GM12872 (cell line): ENCODE measurements around the gene SLC22A17.

Experiments
- CTCF ChIP-seq: IDR thresholded peaks from 3 replicates; pipeline ENCODE4 v1.5.1; 2011; ENCODE audit warnings: low read depth, mild to moderate bottlenecking, low read length, moderate library complexity; ENCODE audit not compliant: insufficient read depth

Gene SLC22A17

GRCh38 chr14:23364164-23365035 lies 11.7 kb upstream of the SLC22A17 start:
- TF ChIP-seq CTCF, result no peak

GRCh38 chr14:23362200-23362599 lies 9.5 kb upstream of the SLC22A17 start:
- no peak for TF ChIP-seq CTCF

- no peak for TF ChIP-seq CTCF
Measured at GRCh38 chr14:23361763-23362162, 9.1 kb upstream of the SLC22A17 start.

GRCh38 chr14:23361320-23361719 lies 8.6 kb upstream of the SLC22A17 start:
- TF ChIP-seq CTCF, result no peak

GRCh38 chr14:23360496-23360895 lies 7.8 kb upstream of the SLC22A17 start:
- TF ChIP-seq CTCF, result no peak

- no peak for TF ChIP-seq CTCF
Measured at GRCh38 chr14:23359722-23360447, 7.2 kb upstream of the SLC22A17 start.

GRCh38 chr14:23359167-23359626 lies 6.5 kb upstream of the SLC22A17 start:
- no peak for TF ChIP-seq CTCF
